Measurements from ENCODE around the gene RAB27B. TPM values are rescaled to one million over a fixed set of nuclear protein-coding genes. Genes with fewer than 3 reads are reported as not detected.

The RAB27B gene
- total RNA-seq, 1 experiment from 2014 or later, result 7.6 TPM

- DNase-seq (ENCODE audit: low spot score), result no peak
Observed at GRCh38 chr18:54867131-54867530, 38.9 kb downstream of the RAB27B start.

DNA sequence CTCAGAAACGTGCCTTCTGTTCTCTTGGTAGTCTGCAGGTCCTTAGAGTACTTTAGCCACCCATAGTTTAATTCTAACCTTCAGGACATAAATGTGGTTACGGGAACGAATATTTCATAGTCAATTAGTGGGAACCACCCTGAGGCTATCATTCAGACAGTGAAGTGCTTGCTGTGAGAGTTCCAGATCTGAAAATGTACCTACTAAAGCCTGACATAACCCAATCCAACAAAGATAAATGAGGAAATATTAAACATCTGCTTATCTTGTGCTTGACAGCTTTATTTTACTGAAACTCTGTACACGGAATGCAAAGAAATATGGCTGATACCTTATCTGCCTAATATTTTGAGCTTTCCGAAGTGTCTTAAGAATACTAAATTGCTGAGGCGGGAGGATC, 43.0 kb downstream of the RAB27B start:
- no peak for DNase-seq (ENCODE audit: low spot score)

- no peak for DNase-seq (ENCODE audit: low spot score)
Observed at GRCh38 chr18:54872681-54873080, 44.4 kb downstream of the RAB27B start.

GRCh38 chr18:54873884-54874255, 45.6 kb downstream of the RAB27B start:
- no peak for DNase-seq (ENCODE audit: low spot score)

- no peak for DNase-seq (ENCODE audit: low spot score)
Observed at GRCh38 chr18:54875063-54875462, 46.8 kb downstream of the RAB27B start.

DNA sequence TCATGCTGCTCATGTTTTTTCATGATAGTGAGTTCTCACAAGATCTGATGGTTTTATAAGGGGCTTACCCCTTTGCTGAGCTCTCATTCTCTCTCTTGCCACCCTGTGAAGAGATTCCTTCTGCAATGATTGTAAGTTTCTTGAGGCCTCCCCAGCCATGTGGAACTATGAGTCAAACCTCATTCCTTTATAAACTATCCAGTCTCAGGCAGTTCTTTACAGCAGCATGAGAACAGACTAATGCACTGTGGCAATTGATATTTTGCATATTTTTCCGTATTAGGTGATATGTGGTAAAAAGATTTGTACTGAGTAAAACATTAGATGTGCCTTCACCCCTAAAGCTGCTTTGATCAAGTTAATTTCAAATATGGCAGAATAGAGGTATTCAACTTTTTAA, 48.8 kb downstream of the RAB27B start:
- no peak for DNase-seq (ENCODE audit: low spot score)

- DNase-seq (ENCODE audit: low spot score), result no peak
Observed at GRCh38 chr18:54878159-54878622, 49.9 kb downstream of the RAB27B start.

DNA sequence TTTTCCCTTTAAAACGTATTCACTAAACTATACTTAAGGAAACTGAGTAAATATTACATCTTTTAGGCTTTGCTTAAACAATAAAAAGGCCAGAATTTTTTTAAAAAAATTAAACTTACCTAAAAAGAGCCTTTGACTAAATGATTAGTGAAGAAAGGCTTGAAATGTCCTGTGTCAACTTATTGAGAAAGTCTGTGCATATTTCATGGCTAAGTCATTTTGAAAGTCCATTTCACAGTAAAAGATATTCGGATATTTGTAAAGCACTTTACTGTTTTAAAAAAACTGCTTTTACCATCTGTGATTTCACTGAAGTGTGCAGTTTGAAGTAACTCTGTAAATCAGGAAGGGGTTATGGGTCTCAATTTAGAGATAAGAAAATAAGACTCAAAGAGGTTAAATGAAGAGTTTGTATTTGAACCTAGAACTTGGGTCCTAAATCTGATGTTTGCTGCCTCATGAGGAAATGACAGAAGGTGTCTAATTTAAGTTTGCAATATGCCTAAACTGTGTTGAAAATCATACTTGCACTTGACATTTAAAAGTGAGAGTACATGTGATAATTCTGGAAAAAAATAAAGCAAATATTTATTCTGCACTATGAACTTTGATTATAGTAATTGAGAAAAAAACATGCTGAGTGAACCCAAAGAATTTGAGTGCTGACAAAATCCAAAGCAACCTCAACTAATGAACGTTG, 50.5 kb downstream of the RAB27B start:
- DNase-seq (ENCODE audit: low spot score), result no peak

GRCh38 chr18:54879691-54880090, 51.4 kb downstream of the RAB27B start:
- DNase-seq (ENCODE audit: low spot score), result no peak

DNA sequence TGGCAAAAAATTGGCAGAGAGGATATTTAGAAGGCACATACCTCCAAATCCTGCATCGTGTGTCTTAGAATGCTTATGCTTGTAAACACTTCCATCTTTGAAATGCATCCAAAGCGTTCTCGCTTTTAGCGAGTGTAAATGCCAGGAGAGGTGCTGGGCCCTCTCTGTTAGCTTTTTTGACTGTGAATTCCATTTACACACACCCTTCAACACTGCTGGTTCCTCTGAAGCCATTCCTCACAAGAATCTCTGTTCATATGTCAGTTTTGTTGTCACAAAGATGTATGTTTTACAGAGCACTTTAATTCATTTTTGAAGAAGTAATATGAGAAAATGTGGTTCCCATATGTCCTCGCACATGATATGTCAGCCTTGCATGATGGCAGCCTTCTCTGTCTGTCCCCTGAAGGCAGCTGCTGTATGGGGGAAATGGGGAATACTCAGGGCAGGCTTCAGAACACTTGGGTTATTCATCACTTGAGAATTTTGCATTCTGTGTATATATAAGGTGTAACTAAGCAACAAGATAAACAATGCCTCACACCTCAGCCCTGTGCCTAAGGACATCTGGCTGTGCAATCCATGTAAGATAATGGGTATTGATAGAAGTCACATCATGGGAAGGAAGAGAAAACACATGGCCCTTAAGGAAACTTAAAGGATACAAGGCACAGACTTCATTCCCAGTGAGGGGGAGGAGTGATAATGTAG, 52.3 kb downstream of the RAB27B start:
- DNase-seq (ENCODE audit: low spot score), result peak; percentile 1

DNA sequence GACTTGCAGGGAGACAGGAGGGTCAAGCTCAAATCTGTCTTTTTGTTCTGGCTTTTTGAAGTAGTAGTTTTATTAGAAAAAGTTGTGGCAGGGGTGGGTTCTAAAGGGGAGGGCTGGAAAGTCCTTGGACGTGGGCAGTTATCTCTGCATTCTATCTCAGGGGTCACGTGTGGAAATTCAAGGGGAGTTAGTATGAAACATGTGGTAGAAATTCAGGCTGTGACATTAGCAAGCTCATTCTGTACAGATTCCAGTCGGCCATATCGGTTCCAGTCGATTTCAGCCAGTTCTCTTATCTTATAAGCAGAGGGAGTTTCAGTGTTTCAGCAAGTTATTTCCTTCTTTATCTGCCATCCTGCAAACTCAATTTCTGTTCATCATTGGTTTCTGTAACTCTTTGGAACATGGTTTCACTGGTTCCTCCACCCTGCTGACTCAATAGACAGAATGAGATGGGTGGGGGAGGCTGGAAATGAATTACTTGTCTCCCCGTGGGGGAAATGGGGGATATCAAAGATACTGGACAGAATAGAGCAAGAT, 53.0 kb downstream of the RAB27B start:
- no peak for DNase-seq (ENCODE audit: low spot score)

DNA sequence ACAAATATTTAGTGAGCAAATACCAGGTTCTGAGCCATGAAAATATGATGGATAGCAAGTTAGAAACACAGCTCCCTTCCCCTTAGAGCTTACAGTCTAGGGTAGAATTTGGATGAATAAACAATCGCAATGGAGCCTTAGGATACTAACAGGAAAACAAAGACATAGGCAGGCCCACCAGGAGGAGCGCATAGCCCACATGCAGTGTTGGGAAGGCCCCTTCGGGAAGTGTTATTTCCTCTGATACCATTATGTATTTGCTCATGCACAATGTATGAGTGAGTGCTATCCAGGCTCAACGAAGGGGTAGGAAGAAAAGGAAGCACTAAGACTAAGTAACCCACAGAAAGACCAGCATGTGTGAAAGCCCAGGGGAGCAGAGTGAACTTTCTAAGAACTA, 54.0 kb downstream of the RAB27B start:
- DNase-seq (ENCODE audit: low spot score), result no peak

GRCh38 chr18:54883816-54884604, 55.7 kb downstream of the RAB27B start:
- no peak for DNase-seq (ENCODE audit: low spot score)

DNA sequence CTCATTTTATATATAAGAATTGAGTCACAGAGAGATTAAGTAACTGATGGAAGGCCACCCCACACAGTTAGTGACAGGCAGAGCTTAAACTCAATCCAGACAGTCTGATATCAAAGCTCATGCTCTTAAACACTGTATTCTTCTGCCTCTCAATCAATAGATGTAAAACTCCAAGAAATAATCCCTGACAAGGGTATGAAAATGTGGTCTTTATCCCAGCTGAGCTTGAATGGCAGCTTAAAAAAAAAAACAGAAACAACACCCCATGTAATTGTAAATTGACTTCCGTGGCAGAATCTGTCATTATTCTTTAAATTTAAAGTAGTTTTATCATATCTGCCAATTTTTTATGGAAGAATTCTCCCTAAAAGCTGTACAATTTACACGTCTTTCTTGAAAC, 60.1 kb downstream of the RAB27B start:
- DNase-seq (ENCODE audit: low spot score), result no peak

DNA sequence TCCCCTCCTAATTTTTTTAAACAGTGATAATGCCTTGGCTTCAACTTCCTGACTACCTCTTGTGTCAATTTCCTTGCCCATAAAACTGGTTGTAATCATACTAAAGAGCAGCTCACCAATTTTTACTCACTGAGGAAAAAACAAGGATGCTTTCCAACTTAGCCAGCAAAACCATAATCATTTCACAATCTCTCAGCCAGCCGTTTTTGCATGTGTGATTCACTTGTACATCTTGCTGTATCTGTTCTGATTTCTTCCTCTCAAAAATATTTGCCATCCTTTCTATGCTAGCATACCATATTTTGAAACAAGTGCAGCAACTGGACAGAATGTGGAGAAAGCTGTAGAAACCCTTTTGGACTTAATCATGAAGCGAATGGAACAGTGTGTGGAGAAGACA, 60.7 kb downstream of the RAB27B start:
- DNase-seq (ENCODE audit: low spot score), result no peak

- DNase-seq (ENCODE audit: low spot score), result no peak
Observed at GRCh38 chr18:54899500-54899899, 71.2 kb downstream of the RAB27B start.

DNA sequence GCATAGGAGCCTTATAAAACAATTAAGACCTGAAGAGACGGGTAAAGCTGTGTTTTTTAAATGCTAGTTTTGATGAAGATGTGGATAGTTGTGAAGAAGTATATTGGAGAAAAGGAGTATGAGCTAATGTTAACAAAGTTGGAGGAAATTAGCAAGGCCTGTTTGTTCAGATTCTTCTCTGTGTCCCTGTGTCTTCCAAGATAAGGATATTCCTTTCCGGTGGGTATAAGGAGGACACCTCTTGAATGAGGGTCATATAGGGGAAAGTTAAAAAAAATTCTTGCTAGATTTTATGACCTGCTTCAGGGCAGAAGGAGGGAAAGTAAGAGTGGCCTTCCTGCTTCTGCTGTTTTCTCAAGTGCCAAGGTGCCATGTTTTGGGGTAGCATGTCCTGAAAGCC, 72.0 kb downstream of the RAB27B start:
- DNase-seq (ENCODE audit: low spot score), result no peak

GRCh38 chr18:54904581-54904980, 76.3 kb downstream of the RAB27B start:
- DNase-seq (ENCODE audit: low spot score), result no peak

GRCh38 chr18:54905629-54906028, 77.4 kb downstream of the RAB27B start:
- DNase-seq (ENCODE audit: low spot score), result no peak

GRCh38 chr18:54906331-54907185, 78.3 kb downstream of the RAB27B start:
- DNase-seq (ENCODE audit: low spot score), result no peak

DNA sequence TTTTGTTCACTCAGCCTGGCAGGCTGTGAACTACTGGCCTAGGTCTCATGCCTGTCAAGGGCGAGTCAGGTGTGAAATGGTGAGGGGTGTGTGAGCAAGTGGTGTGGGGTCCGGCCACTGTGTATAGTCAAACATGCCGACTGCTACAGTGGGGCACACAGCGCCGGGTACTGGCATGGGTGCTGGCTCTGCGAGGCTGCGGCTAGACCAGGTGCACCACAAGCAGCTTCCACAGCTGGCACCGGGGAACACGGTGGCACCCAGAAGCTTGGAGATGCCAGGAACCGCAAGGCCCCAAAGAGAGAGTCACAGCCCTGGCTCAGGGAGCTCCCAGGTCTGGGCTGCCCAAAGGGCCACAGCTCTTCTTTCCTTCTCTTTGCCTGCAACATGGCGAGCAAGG, 81.3 kb downstream of the RAB27B start:
- DNase-seq (ENCODE audit: low spot score), result no peak

Data from A172 (cell line).